Activated CD8-positive, alpha-beta memory T cell treated with anti-CD3 and anti-CD28 coated beads, Interleukin-2, amount 50 U/mL, for 4 hours (primary cell): ENCODE data around the gene SHROOM2.
"Not testable (repeated sequence)": the region's sequence is repeated elsewhere in the genome, so short reads cannot be mapped to it uniquely, and the experiment has no call there.

Experiments used
- DNase-seq: peaks from one replicate; pipeline ENCODE4 v3.0.0-alpha.2; 2020

SHROOM2 gene

GRCh38 chrX:9784332-9784731 is 1.9 kb upstream of the SHROOM2 start:
- no peak for DNase-seq

- DNase-seq: no peak
These were observed 830 bp upstream of the SHROOM2 start for GRCh38 chrX:9785254-9785943.

GRCh38 chrX:9786798-9787635 is 788 bp downstream of the SHROOM2 start:
- no peak for DNase-seq

GRCh38 chrX:9788911-9789310 is 2.7 kb downstream of the SHROOM2 start:
- no peak for DNase-seq

GRCh38 chrX:9789555-9789954 is 3.3 kb downstream of the SHROOM2 start:
- no peak for DNase-seq

- DNase-seq: no peak
These were observed 4.6 kb downstream of the SHROOM2 start for GRCh38 chrX:9790866-9791265.

- no peak for DNase-seq
These were observed 8.3 kb downstream of the SHROOM2 start for GRCh38 chrX:9794495-9794894.

- DNase-seq: no peak
These were observed 11.4 kb downstream of the SHROOM2 start for GRCh38 chrX:9797384-9798360.

- no peak for DNase-seq
These were observed 16.5 kb downstream of the SHROOM2 start for GRCh38 chrX:9802737-9803136.

- no peak for DNase-seq
These were observed 18.2 kb downstream of the SHROOM2 start for GRCh38 chrX:9804444-9804843.

GRCh38 chrX:9805956-9806355 is 19.7 kb downstream of the SHROOM2 start:
- no peak for DNase-seq

GRCh38 chrX:9807355-9808182 is 21.3 kb downstream of the SHROOM2 start:
- DNase-seq: no peak

- DNase-seq: not testable (repeated sequence)
These were observed 23.6 kb downstream of the SHROOM2 start for GRCh38 chrX:9809876-9810275.

- DNase-seq: not testable (repeated sequence)
These were observed 24.9 kb downstream of the SHROOM2 start for GRCh38 chrX:9811086-9811485.

- no peak for DNase-seq
These were observed 30.0 kb downstream of the SHROOM2 start for GRCh38 chrX:9816084-9816700.

GRCh38 chrX:9821572-9821971 is 35.3 kb downstream of the SHROOM2 start:
- no peak for DNase-seq

- no peak for DNase-seq
These were observed 38.3 kb downstream of the SHROOM2 start for GRCh38 chrX:9824554-9824953.

GRCh38 chrX:9825129-9825790 is 39.0 kb downstream of the SHROOM2 start:
- no peak for DNase-seq

GRCh38 chrX:9825966-9826365 is 39.7 kb downstream of the SHROOM2 start:
- no peak for DNase-seq

- DNase-seq: no peak
These were observed 43.4 kb downstream of the SHROOM2 start for GRCh38 chrX:9829308-9830267.
